Adrenal gland (tissue), 5 donors: Measurements from ENCODE around the gene ATG10.

Experiments
- CTCF ChIP-seq, 6 experiments: fragments of 450-650 bp in 4 of 6; fragments of 200-600 bp in 2 of 6; sonication (generic) in 1 of 6; IDR thresholded peaks; 1 replicate in 5 of 6; 2 replicates in 1 of 6; pipeline versions ENCODE4 v1.5.1 to v1.8.0; 2016 to 2021; ENCODE audit warnings: antibody characterized with exemption in 6 of 6, mild to moderate bottlenecking in 2 of 6, moderate library complexity in 1 of 6
- POLR2A ChIP-seq, 2 donors: fragments of 450-650 bp; IDR thresholded peaks; one replicate each; pipeline ENCODE4 v1.6.1; 2017; ENCODE audit warnings: antibody characterized with exemption in 2 of 2, mild to moderate bottlenecking in 2 of 2, moderate library complexity in 1 of 2
- donor health status: DM: no; HTN: no; CAD: no.

DNA sequence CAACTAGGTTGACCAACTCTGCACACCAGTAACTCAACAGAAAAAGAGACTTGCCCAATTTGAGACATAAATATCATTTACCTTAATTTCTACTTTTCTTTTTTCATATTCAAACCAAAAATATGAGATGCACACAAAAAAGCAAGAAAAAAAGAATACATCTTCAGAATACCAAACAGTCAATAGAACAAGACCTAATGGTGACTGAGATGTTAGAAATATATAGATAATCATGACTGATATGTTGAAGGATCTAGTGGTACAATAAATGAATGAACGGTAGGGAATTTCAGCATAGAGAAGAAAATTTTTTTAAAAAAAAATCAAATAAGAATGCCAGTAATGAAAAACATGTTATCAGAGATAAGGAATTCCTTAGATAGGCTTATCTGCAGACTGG, 29.1 kb upstream of the ATG10 start:
- TF ChIP-seq CTCF (IDR thresholded peaks at IDR 0.05) (no peak), POLR2A (IDR thresholded peaks at IDR 0.05) (no peak)
